Measurements from ENCODE around the gene ITPR1.
"Not testable (repeated sequence)": the region's sequence is repeated elsewhere in the genome, so short reads cannot be mapped to it uniquely, and the experiment has no call there.

Gene ITPR1

DNA sequence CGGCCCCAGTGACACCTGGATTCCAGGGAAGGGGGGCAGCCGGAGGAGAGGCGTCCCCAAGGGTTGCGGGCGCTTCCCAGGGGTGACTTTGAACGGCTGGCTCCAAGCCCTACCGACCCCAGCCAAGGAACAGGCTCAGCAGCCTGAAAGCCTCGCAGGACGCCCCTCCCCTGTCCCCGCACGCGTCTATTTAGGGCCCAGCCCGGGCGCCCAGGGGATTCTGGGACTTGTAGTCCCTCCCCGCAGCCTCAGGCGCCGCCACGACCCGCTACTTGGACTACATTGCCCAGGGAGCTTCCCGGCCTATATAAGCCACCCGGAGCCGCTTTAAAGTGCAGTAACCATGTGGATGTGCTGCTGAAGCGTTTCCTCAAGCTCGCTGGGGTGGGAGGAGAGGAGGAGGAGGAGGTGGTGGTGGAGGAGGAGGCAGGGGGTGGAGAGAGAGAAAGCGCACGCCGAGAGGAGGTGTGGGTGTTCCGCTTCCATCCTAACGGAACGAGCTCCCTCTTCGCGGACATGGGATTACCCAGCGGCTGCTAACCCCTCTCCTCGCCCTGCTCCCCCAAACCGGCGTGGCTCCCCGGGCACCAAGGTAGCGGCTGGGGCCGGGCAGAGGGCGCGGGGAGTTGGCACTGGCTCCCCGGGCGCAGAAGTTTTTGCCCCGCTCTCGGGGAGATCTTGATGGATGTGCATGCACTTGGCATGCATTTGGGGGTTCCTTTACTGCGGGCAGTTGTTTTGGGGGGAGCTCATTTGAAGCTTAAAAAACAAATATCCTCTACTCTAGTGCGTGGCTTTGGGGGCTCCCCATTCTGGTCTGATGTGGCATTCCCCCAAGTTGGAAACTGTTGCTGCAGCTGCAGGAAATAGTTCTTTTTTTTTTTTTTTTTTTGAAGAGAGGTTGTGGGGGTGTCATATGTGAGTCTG is at the start of gene ITPR1:
Gene ITPR1, plus strand, starts transcription at position 335 of the 927 bp plus-strand sequence. CDS start 23,144 bp downstream, outside the sequence.
- DNase-seq (ENCODE audit: low read depth), result peak; percentile 88

DNA sequence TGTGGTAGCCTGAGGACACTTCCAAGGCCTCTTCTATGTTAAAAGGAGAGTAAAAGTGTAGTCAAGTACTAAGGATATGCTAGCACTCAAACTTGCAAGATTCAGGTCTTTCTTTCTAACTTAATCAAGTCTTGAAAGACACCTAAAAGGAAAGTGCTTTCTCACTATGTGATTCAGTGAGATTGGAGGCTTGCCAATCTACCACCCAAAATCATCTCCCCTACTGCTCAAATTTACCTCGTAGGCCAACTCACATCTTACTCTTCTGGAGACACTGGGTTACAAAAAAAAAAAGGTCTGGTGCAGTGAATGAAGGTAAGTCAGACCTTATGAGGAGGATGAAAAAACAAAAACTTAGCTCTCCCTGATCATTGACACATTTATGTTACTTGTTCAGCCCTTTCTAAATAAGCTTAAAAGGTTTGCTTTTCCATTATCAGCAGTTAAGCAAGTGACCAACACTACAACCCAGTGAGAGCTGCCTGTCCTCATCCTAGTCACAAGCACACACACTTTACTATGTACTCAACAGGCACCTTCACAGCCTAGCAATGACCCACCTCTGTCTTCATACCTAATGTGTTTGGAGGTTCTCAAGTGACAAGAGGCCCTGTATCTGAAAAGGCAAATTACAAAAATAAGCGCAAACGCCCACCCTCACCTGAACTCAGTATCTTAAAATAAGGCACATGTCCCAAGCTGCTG is 45.7 kb upstream of the ITPR1 start:
- no peak for DNase-seq (ENCODE audit: low read depth)

DNA sequence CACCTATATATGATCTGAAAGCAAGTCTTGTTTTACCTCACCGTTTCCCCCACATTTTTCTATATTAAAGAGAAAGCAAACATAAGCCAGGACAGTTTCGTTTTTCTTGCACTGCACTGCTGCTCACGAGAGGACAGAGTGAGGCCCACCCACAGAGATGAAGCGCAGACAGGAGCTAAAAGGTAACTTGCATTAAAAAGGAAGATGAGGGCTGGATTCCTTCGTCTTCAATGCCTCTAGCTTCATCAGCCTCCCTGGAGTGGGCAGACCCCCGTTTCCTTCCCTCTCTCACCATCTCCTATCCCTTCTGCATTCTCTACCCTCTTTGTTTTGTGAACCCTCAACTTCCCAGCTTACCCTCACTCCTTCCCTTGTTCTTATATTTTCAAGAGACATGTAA is 45.0 kb upstream of the ITPR1 start:
- no peak for DNase-seq (ENCODE audit: low read depth)

- no peak for DNase-seq (ENCODE audit: low read depth)
These were observed 43.9 kb upstream of the ITPR1 start for GRCh38 chr3:4449043-4449805.

- no peak for DNase-seq (ENCODE audit: low read depth)
These were observed 39.0 kb upstream of the ITPR1 start for GRCh38 chr3:4454142-4454541.

- not testable (repeated sequence) for DNase-seq (ENCODE audit: low read depth)
These were observed 36.4 kb upstream of the ITPR1 start for GRCh38 chr3:4456780-4457179.

DNA sequence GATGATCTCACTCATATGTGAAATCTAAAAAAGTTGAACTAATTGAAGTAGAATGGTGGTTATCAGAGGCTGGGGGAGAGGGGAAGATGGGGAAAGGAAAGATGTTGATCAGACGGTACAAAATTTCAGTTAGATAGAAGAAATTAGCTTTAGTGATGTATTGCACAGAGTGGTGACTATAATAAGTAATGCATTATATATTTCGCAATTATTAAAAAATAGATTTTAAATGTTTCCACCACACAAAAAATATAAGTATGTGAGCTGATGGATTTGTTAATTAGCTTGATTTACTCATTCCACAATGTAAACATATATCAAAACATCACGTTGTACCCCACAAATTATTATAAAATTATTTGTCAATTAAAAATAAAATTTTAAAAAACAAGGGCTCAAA is 34.2 kb upstream of the ITPR1 start:
- DNase-seq (ENCODE audit: low read depth), result no peak

- no peak for DNase-seq (ENCODE audit: low read depth)
These were observed 32.8 kb upstream of the ITPR1 start for GRCh38 chr3:4460334-4460733.

DNA sequence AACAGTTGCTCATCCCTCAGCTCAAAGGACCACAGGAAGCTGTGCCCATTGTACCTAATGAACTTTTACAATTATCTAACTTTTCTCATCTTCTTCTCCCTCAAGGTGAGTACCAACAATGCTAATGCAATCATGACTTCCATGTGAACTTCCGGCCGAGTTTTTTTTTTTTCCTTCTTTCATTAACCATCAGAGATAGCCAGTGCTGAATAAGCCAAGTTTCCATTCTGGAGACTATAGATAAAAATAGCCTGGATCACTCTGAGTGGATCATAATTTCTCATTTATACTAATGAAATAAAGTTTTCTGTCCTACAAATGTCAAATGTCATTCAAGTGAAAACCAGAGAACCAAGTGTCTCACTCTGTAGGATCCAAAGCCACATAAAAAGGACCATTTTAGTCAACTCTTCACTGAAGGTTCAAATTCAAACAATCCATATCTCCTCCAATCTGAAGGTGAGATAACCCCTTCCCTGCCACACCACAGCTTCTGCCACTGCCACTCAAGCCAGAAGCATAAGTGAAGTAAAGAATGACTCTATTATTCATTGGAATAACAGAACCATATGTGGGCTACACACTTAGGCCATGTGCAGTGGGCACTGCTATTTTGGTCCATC is 31.6 kb upstream of the ITPR1 start:
- DNase-seq (ENCODE audit: low read depth), result no peak

DNA sequence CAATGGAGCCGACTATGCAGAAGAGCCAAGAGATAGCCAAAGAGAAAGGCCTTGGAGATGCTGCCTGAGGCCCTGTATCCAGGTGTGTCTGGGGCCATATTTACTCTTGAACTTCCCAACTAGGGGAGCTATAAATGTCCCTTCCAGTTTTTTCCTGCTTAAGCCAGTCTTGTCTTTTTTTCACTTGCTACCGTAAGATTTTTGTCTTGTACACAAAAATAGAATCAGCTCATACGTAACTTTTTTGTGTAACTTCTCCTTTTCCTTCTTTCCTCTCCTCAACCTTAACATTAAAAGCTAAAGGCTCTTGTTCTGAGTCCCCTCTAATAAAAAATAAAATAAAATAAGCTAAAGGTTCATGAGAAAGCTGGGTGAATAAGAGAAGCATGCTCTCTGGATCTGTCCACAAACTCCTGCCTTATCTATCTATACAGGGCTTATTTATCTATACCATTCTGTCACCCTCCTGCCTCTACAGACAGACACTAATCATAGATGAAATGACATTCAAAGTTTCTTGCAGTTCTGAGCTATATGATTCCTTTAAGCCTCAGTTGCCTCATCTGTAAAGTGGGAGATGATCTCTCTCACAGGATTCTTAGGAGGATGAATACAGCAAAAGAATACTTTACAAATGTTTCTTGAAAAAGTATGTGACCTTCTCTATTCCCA is 30.6 kb upstream of the ITPR1 start:
- no peak for DNase-seq (ENCODE audit: low read depth)

GRCh38 chr3:4464576-4464975 is 28.6 kb upstream of the ITPR1 start:
- no peak for DNase-seq (ENCODE audit: low read depth)

GRCh38 chr3:4466741-4467521 is 26.2 kb upstream of the ITPR1 start, which contains the start of gene SUMF1:
TSS of gene SUMF1 (minus strand) at chr3:4467269. CDS start at chr3:4467245, 24 bp downstream.
- DNase-seq (ENCODE audit: low read depth), result no peak

GRCh38 chr3:4467522-4467867 is 25.7 kb upstream of the ITPR1 start:
- no peak for DNase-seq (ENCODE audit: low read depth)

DNA sequence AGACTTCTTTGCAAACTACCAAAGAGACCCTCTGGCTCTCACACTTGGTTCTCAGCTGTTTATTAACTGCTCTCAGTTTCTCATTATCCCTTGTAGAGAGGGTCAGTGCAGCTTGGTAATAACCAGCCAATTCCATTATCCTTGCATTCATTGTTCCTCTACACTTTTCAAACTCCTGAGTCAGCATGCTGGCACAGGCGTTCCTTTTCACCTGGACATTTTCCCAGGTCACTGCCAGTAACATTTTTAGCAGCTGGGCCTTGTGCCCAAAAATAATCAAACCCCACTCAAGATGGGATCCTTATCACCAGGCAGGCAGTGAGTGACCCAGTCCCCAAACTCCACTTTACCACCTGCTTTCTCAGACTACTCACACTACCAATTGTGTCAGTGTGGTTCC is 21.2 kb upstream of the ITPR1 start:
- no peak for DNase-seq (ENCODE audit: low read depth)

DNA sequence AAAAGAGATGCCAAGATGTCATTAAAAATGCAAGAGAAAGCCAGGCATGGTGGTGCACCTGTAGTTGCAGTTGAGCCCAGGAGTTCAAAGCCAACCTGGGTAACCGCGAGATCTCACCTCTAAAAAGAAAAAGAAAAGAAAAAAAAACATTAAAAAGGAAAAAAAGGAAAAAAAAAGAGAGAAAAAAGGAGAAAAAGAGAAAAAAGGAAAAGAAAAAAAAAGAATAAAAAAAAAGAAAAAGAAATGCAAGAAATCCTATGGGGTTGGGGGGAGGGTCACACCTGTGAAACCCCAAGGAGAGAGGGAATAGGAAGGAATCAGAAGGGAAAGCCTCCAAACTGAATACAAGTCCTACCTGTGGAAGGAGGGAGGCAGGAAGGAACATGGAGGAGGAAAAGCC is 20.8 kb upstream of the ITPR1 start:
- DNase-seq (ENCODE audit: low read depth), result no peak

GRCh38 chr3:4472766-4473165 is 20.4 kb upstream of the ITPR1 start:
- no peak for DNase-seq (ENCODE audit: low read depth)

DNA sequence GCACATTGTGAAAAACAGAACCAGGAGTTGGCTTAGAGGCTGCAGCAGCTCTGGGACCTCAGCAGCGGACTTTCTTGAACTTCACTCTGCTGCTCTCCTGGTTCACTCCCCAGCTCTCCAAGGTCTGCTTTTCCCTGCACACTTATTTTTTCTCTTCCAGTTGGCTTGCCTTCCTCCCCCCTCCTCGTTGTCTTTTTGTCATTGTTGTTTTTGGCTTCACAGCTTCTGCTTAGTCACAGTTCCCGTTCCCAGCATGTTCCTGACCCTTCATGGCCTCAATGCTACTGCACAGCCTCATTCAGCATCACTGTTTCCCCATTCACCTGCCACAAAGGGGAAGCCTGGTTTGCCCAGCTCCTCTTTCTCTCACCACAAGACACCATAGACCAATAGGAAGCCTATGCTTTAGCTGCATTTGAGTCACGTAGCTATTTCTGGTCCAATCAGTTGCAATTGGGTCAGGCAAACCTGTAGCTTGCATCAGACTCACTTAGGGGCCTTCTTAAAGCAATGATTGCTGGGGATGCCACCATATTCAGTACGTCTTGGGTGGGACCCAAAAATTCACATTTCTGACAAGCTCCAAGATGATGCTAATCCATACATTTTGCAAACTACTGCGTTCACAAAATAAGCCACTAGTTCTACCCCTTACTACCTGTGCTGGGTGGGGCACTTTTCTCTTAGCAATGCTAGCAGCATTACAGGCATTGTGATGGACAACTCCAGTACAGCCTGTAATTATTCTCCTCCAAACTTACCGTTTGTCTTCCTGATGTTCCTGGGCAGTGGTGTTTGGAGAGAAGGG is 18.3 kb upstream of the ITPR1 start:
- no peak for DNase-seq (ENCODE audit: low read depth)

- DNase-seq (ENCODE audit: low read depth), result no peak
These were observed 17.3 kb upstream of the ITPR1 start for GRCh38 chr3:4475804-4476203.

DNA sequence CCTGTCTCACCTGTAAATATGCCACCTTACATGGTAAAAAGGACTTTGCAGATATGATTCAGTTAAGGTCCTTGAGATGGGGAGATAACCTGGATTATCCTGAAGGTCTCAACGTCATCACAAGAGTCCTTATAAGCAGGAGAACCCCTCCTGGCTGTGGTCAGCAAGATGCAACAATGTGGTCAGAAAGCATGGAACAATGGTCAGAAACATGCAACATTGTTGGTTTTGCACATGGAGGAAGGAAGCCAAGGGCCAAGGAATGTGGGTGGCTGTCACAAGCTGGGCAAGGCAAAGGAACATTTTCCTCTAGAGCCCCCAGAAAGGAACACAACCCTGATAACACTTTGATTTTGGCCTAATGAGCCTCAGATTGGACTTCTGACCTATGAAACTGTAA is 16.7 kb upstream of the ITPR1 start:
- no peak for DNase-seq (ENCODE audit: low read depth)

DNA sequence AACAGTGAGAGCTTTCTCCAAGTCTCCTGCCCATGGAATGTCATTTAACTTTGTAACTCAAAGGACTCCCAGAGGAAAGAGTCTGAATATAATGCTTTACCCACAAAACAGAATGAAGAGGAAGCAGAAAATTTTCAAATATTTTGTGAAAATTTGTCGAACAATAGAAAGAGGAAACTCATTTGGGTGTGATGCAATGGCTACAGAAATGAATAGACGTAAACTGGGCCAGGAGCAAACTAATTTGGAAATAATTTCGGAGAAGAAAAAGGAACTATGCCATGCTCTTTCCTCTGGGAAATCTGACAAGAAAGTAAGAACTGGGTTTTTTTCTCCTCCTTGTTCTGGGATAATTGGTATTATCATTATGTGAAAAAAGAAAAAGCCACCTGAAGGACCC is 14.9 kb upstream of the ITPR1 start:
- no peak for DNase-seq (ENCODE audit: low read depth)

Measured in HS-27A (cell line).